ENCODE data around the gene OTOGL.

OTOGL gene

GRCh38 chr12:80186727-80187217 lies 87.4 kb downstream of the OTOGL start (continued):
- TF ChIP-seq SETDB1 (IDR thresholded peaks at IDR 0.05; ENCODE audit: insufficient read length, low read length) (peak; percentile 23), GLIS2 (tag by site-specific recombination; IDR thresholded peaks at IDR 0.05) (no peak), YY1 (tag by site-specific recombination; IDR thresholded peaks at IDR 0.05) (no peak), ZNF26 (tag by site-specific recombination; IDR thresholded peaks at IDR 0.05) (no peak), ZNF664 (tag by site-specific recombination; IDR thresholded peaks at IDR 0.05) (no peak), ZNF354C (tag by site-specific recombination; IDR thresholded peaks at IDR 0.05; ENCODE audit: borderline replicate concordance, low read depth) (no peak), ZNF366 (tag by site-specific recombination; conservative IDR thresholded peaks at IDR 0.05) (peak; percentile 70; the same call in 1 of the 2 replicates), ZNF449 (tag by site-specific recombination; IDR thresholded peaks at IDR 0.05) (peak; percentile 41; the same call in 1 of the 2 replicates), YY2 (tag by site-specific recombination; IDR thresholded peaks at IDR 0.05) (no peak), ZNF239 (tag by site-specific recombination; IDR thresholded peaks at IDR 0.05) (no peak), ZNF558 (tag by site-specific recombination; IDR thresholded peaks at IDR 0.05) (peak; percentile 70; the same call in 1 of the 2 replicates), ZNF473 (tag by site-specific recombination; IDR thresholded peaks at IDR 0.05) (no peak), ZNF362 (tag by site-specific recombination; IDR thresholded peaks at IDR 0.05) (no peak), ZNF837 (tag by site-specific recombination; IDR thresholded peaks at IDR 0.05) (no peak), ZNF704 (tag by site-specific recombination; IDR thresholded peaks at IDR 0.05) (no peak), HOXC10 (CRISPR knock-in tag; IDR thresholded peaks at IDR 0.05) (no peak), ZNF792 (tag by site-specific recombination; IDR thresholded peaks at IDR 0.05) (no peak), ZFP3 (tag by site-specific recombination; IDR thresholded peaks at IDR 0.05; ENCODE audit: low read depth) (no peak), ZNF791 (tag by site-specific recombination; IDR thresholded peaks at IDR 0.05) (no peak), ZNF433 (tag by site-specific recombination; IDR thresholded peaks at IDR 0.05; ENCODE audit: low read depth) (no peak), ZNF645 (tag by site-specific recombination; IDR thresholded peaks at IDR 0.05) (no peak), ZNF155 (tag by site-specific recombination; IDR thresholded peaks at IDR 0.05) (no peak), ZNF549 (tag by site-specific recombination; IDR thresholded peaks at IDR 0.05) (peak; percentile 46; the same call in 1 of the 2 replicates), ZNF175 (tag by site-specific recombination; IDR thresholded peaks at IDR 0.05) (no peak), ZNF391 (tag by site-specific recombination; IDR thresholded peaks at IDR 0.05; ENCODE audit: borderline replicate concordance, low read depth) (peak; percentile 78)
